ENCODE measurements around the gene HOXD11. TPM values are rescaled to one million over a fixed set of nuclear protein-coding genes. Genes with fewer than 3 reads are reported as not detected.
A peak's percentile ranks its signal among the peaks of the same experiment; 100 is the strongest.

The HOXD11 gene
- total and polyA plus RNA-seq, 2 of the 13 experiments (the other 11 are each of a cell fraction or from before 2014, with no cell fraction given): not detected

DNA sequence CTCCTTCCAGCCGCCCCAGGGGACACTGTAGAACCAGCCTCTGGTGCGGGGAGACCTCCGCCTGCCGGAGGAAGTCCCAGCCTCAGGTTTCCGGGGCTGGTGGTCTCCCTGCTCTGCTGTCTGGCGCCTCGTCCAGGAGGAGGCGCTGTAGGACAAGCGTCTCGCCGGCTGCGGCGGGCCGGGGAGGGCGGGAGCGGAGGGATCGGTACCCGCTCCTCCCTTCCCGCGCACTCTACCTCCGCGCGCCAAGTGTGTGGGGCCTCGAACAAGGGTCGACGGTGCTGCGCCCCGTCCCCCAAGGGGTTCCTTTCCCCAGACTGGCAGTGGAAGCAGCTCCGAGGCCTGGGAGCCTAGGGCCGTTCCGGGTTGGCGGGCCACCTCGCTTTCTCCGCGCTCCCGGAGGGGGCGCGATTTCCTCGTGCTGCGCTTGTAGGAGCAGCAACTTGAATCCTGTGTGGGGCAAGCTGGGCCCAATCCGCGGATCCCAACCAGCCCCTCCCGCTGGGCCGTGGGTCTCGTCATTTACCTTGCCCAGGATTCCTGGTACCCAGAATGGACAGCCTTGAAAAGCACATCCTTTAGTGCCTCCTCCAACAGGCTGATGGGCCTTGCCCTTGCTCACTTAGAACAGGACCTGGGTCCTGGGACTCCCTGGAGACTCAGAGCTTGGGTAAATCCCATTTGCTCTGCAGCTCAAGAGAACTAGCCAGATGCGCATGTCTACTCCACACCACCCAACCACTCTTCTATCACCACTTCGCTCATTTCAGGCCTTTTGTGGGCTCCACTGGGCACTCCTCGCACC is 33.6 kb downstream of the HOXD11 start (continued):
- TF ChIP-seq CHD2 (IDR thresholded peaks at IDR 0.05; ENCODE audit: low read depth, low read length): no peak
- no peak for TF ChIP-seq ZMAT5 (CRISPR knock-in tag; IDR thresholded peaks at IDR 0.05; ENCODE audit: borderline replicate concordance, low read depth)
- peak; percentile 72 for TF ChIP-seq ZNF263 (CRISPR knock-in tag; IDR thresholded peaks at IDR 0.05)
- no peak; the same call in 1 of the 2 replicates for TF ChIP-seq ZNF660 (CRISPR knock-in tag; IDR thresholded peaks at IDR 0.05; ENCODE audit: borderline replicate concordance, low read depth)
- TF ChIP-seq RXRA (CRISPR knock-in tag; IDR thresholded peaks at IDR 0.05): peak; percentile 73
- no peak for TF ChIP-seq RFXAP (CRISPR knock-in tag; IDR thresholded peaks at IDR 0.05; ENCODE audit: borderline replicate concordance)
- TF ChIP-seq, protein P1, sequence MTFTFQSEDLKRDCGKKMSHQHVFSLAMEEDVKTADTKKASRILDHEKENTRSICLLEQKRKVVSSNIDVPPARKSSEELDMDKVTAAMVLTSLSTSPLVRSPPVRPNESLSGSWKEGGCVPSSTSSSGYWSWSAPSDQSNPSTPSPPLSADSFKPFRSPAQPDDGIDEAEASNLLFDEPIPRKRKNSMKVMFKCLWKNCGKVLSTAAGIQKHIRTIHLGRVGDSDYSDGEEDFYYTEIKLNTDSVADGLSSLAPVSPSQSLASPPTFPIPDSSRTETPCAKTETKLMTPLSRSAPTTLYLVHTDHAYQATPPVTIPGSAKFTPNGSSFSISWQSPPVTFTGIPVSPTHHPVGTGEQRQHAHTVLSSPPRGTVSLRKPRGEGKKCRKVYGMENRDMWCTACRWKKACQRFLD (CRISPR knock-in tag; IDR thresholded peaks at IDR 0.05; ENCODE audit: borderline replicate concordance): peak; percentile 72; the same call in 1 of the 2 replicates
- TF ChIP-seq, protein P2, sequence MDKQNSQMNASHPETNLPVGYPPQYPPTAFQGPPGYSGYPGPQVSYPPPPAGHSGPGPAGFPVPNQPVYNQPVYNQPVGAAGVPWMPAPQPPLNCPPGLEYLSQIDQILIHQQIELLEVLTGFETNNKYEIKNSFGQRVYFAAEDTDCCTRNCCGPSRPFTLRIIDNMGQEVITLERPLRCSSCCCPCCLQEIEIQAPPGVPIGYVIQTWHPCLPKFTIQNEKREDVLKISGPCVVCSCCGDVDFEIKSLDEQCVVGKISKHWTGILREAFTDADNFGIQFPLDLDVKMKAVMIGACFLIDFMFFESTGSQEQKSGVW (CRISPR knock-in tag; IDR thresholded peaks at IDR 0.05; ENCODE audit: borderline replicate concordance): no peak
- TF ChIP-seq ZNF143 (CRISPR knock-in tag; IDR thresholded peaks at IDR 0.05): no peak
- TF ChIP-seq, protein P3, sequence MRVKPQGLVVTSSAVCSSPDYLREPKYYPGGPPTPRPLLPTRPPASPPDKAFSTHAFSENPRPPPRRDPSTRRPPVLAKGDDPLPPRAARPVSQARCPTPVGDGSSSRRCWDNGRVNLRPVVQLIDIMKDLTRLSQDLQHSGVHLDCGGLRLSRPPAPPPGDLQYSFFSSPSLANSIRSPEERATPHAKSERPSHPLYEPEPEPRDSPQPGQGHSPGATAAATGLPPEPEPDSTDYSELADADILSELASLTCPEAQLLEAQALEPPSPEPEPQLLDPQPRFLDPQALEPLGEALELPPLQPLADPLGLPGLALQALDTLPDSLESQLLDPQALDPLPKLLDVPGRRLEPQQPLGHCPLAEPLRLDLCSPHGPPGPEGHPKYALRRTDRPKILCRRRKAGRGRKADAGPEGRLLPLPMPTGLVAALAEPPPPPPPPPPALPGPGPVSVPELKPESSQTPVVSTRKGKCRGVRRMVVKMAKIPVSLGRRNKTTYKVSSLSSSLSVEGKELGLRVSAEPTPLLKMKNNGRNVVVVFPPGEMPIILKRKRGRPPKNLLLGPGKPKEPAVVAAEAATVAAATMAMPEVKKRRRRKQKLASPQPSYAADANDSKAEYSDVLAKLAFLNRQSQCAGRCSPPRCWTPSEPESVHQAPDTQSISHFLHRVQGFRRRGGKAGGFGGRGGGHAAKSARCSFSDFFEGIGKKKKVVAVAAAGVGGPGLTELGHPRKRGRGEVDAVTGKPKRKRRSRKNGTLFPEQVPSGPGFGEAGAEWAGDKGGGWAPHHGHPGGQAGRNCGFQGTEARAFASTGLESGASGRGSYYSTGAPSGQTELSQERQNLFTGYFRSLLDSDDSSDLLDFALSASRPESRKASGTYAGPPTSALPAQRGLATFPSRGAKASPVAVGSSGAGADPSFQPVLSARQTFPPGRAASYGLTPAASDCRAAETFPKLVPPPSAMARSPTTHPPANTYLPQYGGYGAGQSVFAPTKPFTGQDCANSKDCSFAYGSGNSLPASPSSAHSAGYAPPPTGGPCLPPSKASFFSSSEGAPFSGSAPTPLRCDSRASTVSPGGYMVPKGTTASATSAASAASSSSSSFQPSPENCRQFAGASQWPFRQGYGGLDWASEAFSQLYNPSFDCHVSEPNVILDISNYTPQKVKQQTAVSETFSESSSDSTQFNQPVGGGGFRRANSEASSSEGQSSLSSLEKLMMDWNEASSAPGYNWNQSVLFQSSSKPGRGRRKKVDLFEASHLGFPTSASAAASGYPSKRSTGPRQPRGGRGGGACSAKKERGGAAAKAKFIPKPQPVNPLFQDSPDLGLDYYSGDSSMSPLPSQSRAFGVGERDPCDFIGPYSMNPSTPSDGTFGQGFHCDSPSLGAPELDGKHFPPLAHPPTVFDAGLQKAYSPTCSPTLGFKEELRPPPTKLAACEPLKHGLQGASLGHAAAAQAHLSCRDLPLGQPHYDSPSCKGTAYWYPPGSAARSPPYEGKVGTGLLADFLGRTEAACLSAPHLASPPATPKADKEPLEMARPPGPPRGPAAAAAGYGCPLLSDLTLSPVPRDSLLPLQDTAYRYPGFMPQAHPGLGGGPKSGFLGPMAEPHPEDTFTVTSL (CRISPR knock-in tag; IDR thresholded peaks at IDR 0.05; ENCODE audit: borderline replicate concordance): no peak
- TF ChIP-seq MTF2 (CRISPR knock-in tag; IDR thresholded peaks at IDR 0.05; ENCODE audit: borderline replicate concordance): peak; percentile 81; the same call in 1 of the 2 replicates
- TF ChIP-seq ZSCAN12 (CRISPR knock-in tag; IDR thresholded peaks at IDR 0.05): no peak
- 0 out of 2 replicates have a peak, but pooled peaks have one; percentile 47 for TF ChIP-seq ATF2 (CRISPR knock-in tag; IDR thresholded peaks at IDR 0.05)
- TF ChIP-seq HNRNPLL (IDR thresholded peaks at IDR 0.05; ENCODE audit: low read depth, low read length, poor library complexity, severe bottlenecking): peak; percentile 70
- TF ChIP-seq TBP (CRISPR knock-in tag; IDR thresholded peaks at IDR 0.05): no peak
- no peak for TF ChIP-seq SCMH1 (CRISPR knock-in tag; IDR thresholded peaks at IDR 0.05; ENCODE audit: borderline replicate concordance)
- TF ChIP-seq FOXM1 (CRISPR knock-in tag; IDR thresholded peaks at IDR 0.05): no peak
- TF ChIP-seq GATAD1 (CRISPR knock-in tag; IDR thresholded peaks at IDR 0.05): peak; percentile 67
- peak; percentile 77 for TF ChIP-seq KAT8 (CRISPR knock-in tag; IDR thresholded peaks at IDR 0.05)
- TF ChIP-seq CHCHD3 (CRISPR knock-in tag; IDR thresholded peaks at IDR 0.05): no peak
